GM21576 (cell line): ENCODE data around the gene RIPPLY3.

Source experiments
- ATAC-seq: cut with Tn5 transposase; IDR thresholded peaks from one replicate; pipeline ENCODE4 v1.9.1; 2021; ENCODE audit warnings: mild to moderate bottlenecking, moderate library complexity; ENCODE audit not compliant: unreplicated experiment

RIPPLY3 gene

DNA sequence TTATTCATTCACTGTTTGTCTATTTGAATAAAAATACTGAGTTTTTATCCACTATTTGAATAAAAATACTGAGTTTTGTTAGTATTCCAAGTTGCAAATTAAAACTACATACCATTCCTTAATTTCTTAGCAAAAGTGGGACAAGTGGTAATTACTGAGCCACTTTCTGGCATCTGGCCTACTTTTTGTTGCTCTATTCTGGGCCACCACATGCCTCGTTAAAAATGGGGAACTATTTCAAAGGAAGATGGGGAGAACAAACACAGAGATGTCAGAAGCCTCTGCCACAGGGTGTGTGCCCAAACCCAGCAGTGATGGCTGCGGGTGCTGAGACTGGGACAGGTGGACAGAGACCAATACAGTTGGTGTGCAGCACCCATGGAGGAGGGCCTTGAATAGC, 51.8 kb downstream of the RIPPLY3 start:
- no peak for ATAC-seq

DNA sequence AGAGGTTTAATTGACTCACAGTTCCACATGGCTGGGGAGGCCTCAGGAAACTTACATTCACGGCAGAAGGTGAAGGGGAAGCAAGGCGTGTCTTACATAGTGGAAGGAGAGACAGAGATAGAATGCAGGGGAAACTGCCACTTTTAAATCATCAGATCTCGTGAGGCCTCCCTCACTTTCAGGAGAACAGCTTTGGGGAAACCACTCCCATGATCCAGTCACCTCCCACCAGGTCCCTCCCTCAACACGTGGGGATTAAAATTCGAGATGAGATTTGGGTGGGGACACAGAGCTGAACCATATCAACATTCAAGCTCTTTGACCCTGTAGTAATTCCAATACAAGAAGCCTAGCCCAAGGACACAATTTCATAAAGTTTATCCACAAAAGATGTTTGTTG, 52.7 kb downstream of the RIPPLY3 start:
- ATAC-seq = no peak

DNA sequence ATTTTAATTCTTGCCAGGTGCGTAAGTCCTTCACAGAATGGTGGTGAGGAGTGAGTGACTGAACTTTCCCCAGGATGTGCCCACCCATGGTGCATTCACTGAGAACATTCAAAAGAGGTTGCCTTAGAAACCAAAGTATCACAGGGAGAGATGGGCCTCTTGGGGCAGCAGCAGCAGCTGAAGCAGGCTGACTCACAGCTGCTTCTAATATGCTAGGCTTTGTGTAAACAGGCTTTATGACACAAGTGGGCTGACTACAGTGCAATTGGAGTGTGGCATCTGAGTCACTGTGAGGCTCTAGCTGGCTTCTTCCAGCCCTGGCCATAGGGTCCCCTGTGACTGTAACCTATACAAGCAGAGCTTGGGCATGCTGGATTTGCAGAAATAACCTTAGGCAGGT, 53.8 kb downstream of the RIPPLY3 start:
- ATAC-seq = no peak

DNA sequence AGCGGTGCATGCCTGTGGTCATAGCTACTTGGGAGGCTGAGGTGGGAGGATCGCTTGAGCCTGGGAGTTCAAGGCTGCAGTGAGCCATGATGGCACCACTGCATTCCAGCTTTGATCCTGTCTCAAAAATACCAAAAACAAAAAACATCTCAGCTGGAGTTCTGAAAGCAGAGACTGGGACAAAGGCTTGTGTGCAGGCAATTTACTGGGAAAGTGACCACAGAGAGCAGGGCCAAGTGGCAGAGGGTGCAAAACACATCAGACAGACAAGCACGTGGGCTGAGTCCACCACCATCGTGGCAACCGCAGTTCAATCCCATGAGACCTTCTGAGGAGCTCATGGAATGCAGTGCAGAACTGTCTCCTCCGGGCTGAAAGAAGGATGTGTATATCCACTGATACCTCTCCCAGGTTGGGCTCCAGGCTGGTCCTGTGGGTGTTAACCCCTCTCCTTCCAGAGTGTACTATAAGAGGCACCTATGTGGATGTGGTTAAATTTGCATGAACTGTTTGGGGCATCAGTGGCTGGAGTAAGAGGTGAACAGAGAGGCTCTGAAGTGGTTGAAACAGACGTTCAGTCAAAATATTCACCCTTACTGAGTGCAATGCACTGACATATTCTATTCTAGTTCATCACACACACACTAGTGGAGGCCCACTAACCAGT, 55.6 kb downstream of the RIPPLY3 start:
- no peak for ATAC-seq

DNA sequence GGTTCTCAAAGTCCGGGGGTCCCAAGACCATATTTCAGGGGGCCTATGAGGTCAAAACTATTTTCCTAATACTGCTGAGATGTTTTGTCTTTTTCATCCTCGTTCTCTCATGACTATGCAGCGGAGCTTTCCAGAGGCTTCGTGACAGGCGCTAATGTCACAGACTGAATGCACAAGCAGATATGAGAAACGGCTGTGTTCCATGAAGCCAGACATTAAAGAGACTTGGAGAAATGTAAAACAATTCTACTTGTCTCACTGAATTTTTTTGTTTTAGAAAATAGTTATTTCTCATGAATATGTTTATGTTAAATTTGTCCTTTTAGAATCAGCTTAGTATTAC, 56.1 kb downstream of the RIPPLY3 start:
- no peak for ATAC-seq

DNA sequence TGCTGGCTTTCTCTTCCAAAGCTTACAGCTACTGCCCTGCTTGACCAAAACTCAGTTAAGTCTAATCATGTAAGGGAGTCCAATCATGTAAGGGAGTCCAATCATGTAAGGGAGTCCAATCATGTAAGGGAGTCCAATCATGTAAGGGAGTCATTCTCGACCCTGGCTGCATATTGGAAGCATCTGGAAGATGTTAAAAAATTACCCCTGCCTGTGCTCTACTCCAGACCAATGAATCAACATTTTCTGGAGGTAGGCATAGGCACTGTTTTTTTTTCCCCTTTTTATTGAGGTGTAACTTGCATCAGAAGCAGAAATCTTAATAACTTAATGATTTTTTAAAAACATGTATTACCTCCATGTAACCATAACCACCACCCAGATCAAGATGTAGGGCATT, 56.9 kb downstream of the RIPPLY3 start:
- no peak for ATAC-seq

DNA sequence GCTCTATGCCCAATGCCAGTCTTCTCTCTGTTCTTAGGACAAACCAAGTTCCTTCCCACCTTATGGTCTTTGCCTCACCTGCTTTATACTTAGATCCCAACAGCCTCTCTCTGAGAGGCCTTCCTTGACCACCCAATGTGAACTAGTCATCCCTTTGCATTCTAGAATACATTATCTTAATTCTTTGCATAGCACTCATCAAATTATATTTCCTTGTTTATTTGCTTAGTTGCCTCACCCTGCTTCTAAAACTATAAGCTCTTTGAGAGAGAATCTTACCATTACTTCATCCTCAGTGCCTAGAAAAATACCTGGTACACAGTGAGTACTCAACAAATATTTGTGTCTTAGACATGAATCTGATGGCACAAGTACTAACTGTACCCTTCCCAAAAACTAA, 58.3 kb downstream of the RIPPLY3 start:
- no peak for ATAC-seq

DNA sequence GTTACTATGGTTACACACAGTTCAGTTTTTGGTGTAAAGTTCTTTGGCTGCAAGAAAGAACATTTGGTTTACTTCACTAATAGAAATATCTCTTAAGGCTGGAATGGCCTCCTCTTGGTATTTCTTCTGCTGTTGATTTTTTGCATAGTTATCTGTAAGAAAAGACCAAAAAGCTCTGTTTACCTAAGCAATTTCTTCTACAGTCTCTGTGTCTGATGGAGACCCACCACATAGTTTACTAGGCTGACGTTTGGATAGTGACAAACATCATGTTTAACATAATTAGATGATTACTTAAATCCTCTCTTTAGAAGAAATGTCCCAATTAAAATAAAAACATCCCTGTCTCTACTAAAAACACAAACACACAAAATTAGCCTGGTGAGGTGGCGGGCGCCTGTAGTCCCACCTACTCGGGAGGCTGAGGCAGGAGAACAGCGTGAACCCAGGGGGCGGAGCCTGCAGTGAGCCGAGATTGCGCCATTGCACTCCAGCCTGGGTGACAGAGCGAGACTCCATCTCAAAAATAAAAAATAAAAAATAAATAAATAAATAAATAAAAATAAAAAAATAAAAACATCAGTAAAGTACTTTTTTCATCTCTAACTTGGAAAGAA, 59.2 kb downstream of the RIPPLY3 start:
- ATAC-seq = no peak
